Calu3 (cell line): Measurements from ENCODE around the gene CCDC93. TPM values are rescaled to one million over a fixed set of nuclear protein-coding genes. Genes with fewer than 3 reads are reported as not detected.

Experiments used
- BruUV-seq: library from RNA; stranded (reverse); fragments of 400-500 nt; replicated peaks from 2 replicates; lab custom pipeline; 2021; lab: Mats Ljungman, UMichigan
- CTCF ChIA-PET: fragments of 300-600 bp; sonication (Branson Sonifier 250); formaldehyde crosslinking; loops from one replicate; lab custom pipeline; 2022; ENCODE audit warnings: antibody characterized with exemption; lab: Charles Lee
- DNase-seq: peaks from one replicate; pipeline ENCODE4 v3.0.0; 2022
- H3K27ac Mint-ChIP-seq: one replicate; pipeline ENCODE4 v1.8.0; 2022; ENCODE audit warnings: mixed read lengths; ENCODE audit not compliant: unreplicated experiment
- H3K27me3 Mint-ChIP-seq: one replicate; pipeline ENCODE4 v1.8.0; 2022; ENCODE audit warnings: mixed read lengths; ENCODE audit not compliant: unreplicated experiment
- H3K36me3 Mint-ChIP-seq: one replicate; pipeline ENCODE4 v1.8.0; 2022; ENCODE audit warnings: mild to moderate bottlenecking, moderate library complexity, mixed read lengths; ENCODE audit not compliant: insufficient read depth, unreplicated experiment
- H3K4me1 Mint-ChIP-seq: one replicate; pipeline ENCODE4 v1.8.0; 2022; ENCODE audit warnings: mild to moderate bottlenecking, low read depth, mixed read lengths; ENCODE audit not compliant: unreplicated experiment
- H3K4me3 Mint-ChIP-seq: one replicate; pipeline ENCODE4 v1.8.0; 2022; ENCODE audit warnings: mild to moderate bottlenecking, low read depth, moderate library complexity, mixed read lengths; ENCODE audit not compliant: unreplicated experiment
- H3K9me3 Mint-ChIP-seq: one replicate; pipeline ENCODE4 v1.8.0; 2022; ENCODE audit warnings: low read depth, mixed read lengths; ENCODE audit not compliant: unreplicated experiment
- CTCF ChIP-seq: fragments of 200-600 bp; IDR thresholded peaks from one replicate; pipeline ENCODE4 v1.8.0; 2022; ENCODE audit warnings: antibody characterized with exemption; ENCODE audit not compliant: unreplicated experiment
- intact Hi-C: fragments of 100-400 bp; cut with micrococcal nuclease; formaldehyde crosslinking; loops from one replicate; pipeline ENCODE4 v1.10.0; 2022; ENCODE audit not compliant: unreplicated experiment
- total RNA-seq: library from RNA; stranded (reverse); gene quantifications from 2 replicates; pipeline ENCODE4 v1.2.3, GENCODE V29; 2022

CCDC93 gene
- total RNA-seq, 1 experiment from 2014 or later: 57.3 TPM

GRCh38 chr2:117980783-117981676 is 32.8 kb downstream of the CCDC93 start:
- CTCF ChIA-PET: no interaction called here
- no TSS peak for BruUV-seq
- no peaks in the 10 kb centered on the region for H3K9me3 Mint-ChIP-seq

GRCh38 chr2:117979911-117980701 is 33.8 kb downstream of the CCDC93 start:
- intact Hi-C loops: no loop called here
- Mint-ChIP-seq H3K4me3 (no peak overlapping the region), H3K27ac (peak overlapping the region; percentile 14), H3K9me3 (no peaks in the 10 kb centered on the region), H3K27me3 (no peaks in the 10 kb centered on the region), H3K36me3 (peaks cover 26% of the 10 kb centered on the region), H3K4me1 (peaks cover 33% of the 10 kb centered on the region)
- no peak for DNase-seq
- no TSS peak for BruUV-seq
- CTCF ChIA-PET: no interaction called here
- TF ChIP-seq CTCF: no peak

More at GRCh38 chr2:117980783-117981676, 32.8 kb downstream of the CCDC93 start:
- Mint-ChIP-seq H3K27me3 (no peaks in the 10 kb centered on the region), H3K27ac (peak overlapping the region; percentile 14), H3K4me1 (peaks cover 33% of the 10 kb centered on the region), H3K4me3 (no peak overlapping the region), H3K36me3 (peaks cover 29% of the 10 kb centered on the region)
- intact Hi-C loops: no loop called here
- DNase-seq: no peak
- no peak for TF ChIP-seq CTCF

- Mint-ChIP-seq H3K9me3 (no peaks in the 10 kb centered on the region), H3K4me1 (peaks cover 15% of the 10 kb centered on the region), H3K27ac (no peak overlapping the region), H3K36me3 (peaks cover 38% of the 10 kb centered on the region), H3K4me3 (no peak overlapping the region), H3K27me3 (no peaks in the 10 kb centered on the region)
- CTCF ChIA-PET: no interaction called here
- no TSS peak for BruUV-seq
- intact Hi-C loops: no loop called here
- DNase-seq: no peak
- no peak for TF ChIP-seq CTCF
Measured at GRCh38 chr2:117977696-117978095, 36.2 kb downstream of the CCDC93 start.

GRCh38 chr2:117976581-117976980 is 37.3 kb downstream of the CCDC93 start:
- CTCF ChIA-PET: no interaction called here
- peaks cover 12% of the 10 kb centered on the region for H3K4me1 Mint-ChIP-seq
- H3K9me3 Mint-ChIP-seq: no peaks in the 10 kb centered on the region
- no peak for DNase-seq
- no peaks in the 10 kb centered on the region for H3K27me3 Mint-ChIP-seq
- peaks cover 46% of the 10 kb centered on the region for H3K36me3 Mint-ChIP-seq
- BruUV-seq: no TSS peak
- no peak overlapping the region for H3K27ac Mint-ChIP-seq
- TF ChIP-seq CTCF: no peak
- intact Hi-C loops: no loop called here
- H3K4me3 Mint-ChIP-seq: no peak overlapping the region
